HepG2 (cell line): Measurements from ENCODE around the gene TOLLIP. TPM values are rescaled to one million over a fixed set of nuclear protein-coding genes. Genes with fewer than 3 reads are reported as not detected.

ENCODE experiments used
- ATAC-seq: fragments of 200-7000 bp; cut with Tn5 transposase; 3 replicates; pipeline ENCODE4 v1.9.1; 2020; ENCODE audit warnings: mild to moderate bottlenecking, moderate library complexity
- BruUV-seq: library from RNA; stranded (reverse); fragments of 400-500 nt; replicated peaks from 2 replicates; lab custom pipeline; 2021; lab: Mats Ljungman, UMichigan
- CTCF ChIA-PET: fragments of 300-600 bp; formaldehyde crosslinking; extraction: SDS; loops from one replicate; lab custom pipeline; 2021; ENCODE audit warnings: low total read pairs, inconsistent platforms, low intra/inter-chr PET ratio; lab: Yijun Ruan, JAX
- POLR2A ChIA-PET: fragments of 350-600 bp; sonication (Branson Sonifier 250); formaldehyde crosslinking; loops from one replicate; lab custom pipeline; 2020; ENCODE audit warnings: antibody characterized with exemption, inconsistent platforms; lab: Yijun Ruan, JAX
- DNase-seq: peaks from one replicate; pipeline ENCODE4 v3.0.0-alpha.2; 2015; ENCODE audit warnings: low spot score
- FAIRE-seq: peaks from 3 replicates; lab custom pipeline; 2011; peaks lifted over from hg19 to GRCh38; lab: Jason Lieb, UNC
- H2AFZ ChIP-seq: one replicate; pipeline ENCODE4 v1.6.1; 2011; ENCODE audit warnings: low read length, inconsistent platforms
- H3K27ac ChIP-seq: fragments of 300-600 bp; 3 replicates; pipeline ENCODE4 v1.8.0; 2011; ENCODE audit warnings: mixed run types, mild to moderate bottlenecking, mixed read lengths, low read length, inconsistent platforms; ENCODE audit not compliant: insufficient read depth; ENCODE audit errors: extremely low read length
- H3K27me3 ChIP-seq, 2 experiments: fragments of 200-600 bp in 1 of 2; 2 replicates in 1 of 2; 3 replicates in 1 of 2; pipeline versions ENCODE4 v1.6.0 to v1.8.0; 2011; ENCODE audit warnings: low read length in 2 of 2, mild to moderate bottlenecking in 2 of 2, moderate library complexity in 2 of 2, inconsistent platforms in 1 of 2; ENCODE audit not compliant: insufficient read depth in 2 of 2, control insufficient read depth in 1 of 2
- H3K36me3 ChIP-seq, 2 experiments: fragments of 200-600 bp in 1 of 2; replicated peaks in 1 of 2; 2 replicates in 1 of 2; 3 replicates in 1 of 2; pipeline versions ENCODE4 v1.5.1 to v1.8.0; 2011; ENCODE audit warnings: low read length in 2 of 2, inconsistent platforms in 1 of 2; ENCODE audit not compliant: insufficient read depth in 2 of 2, control insufficient read depth in 1 of 2
- H3K4me1 ChIP-seq: 2 replicates; pipeline ENCODE4 v1.5.1; 2012; ENCODE audit warnings: low read length, inconsistent platforms; ENCODE audit not compliant: insufficient read depth
- H3K4me2 ChIP-seq: 2 replicates; pipeline ENCODE4 v1.6.0; 2011; ENCODE audit warnings: low read depth, low read length, inconsistent platforms
- H3K4me3 ChIP-seq, 3 experiments: fragments of 200-600 bp in 1 of 3; sonication (generic), shearing (Covaris generic) in 1 of 3; replicated peaks in 1 of 3; 2 replicates each; pipeline ENCODE4 v1.5.1; 2011 to 2016; ENCODE audit warnings: low read length in 3 of 3, inconsistent platforms in 2 of 3, low read depth in 2 of 3, mild to moderate bottlenecking in 2 of 3, control low read depth in 1 of 3, mixed read lengths in 1 of 3; ENCODE audit not compliant: insufficient read depth in 1 of 3
- H3K79me2 ChIP-seq: one replicate; pipeline ENCODE4 v1.6.1; 2011; ENCODE audit warnings: low read length, inconsistent platforms; ENCODE audit not compliant: insufficient read depth
- H3K9ac ChIP-seq: 2 replicates; pipeline ENCODE4 v1.6.0; 2011; ENCODE audit warnings: mild to moderate bottlenecking, low read depth, low read length, inconsistent platforms; ENCODE audit not compliant: insufficient read depth
- H3K9me3 ChIP-seq: 2 replicates; pipeline ENCODE4 v1.5.1; 2012; ENCODE audit warnings: mild to moderate bottlenecking, low read length
- H4K20me1 ChIP-seq: 2 replicates; pipeline ENCODE4 v1.6.0; 2011; ENCODE audit warnings: inconsistent platforms, mild to moderate bottlenecking, low read length, moderate library complexity; ENCODE audit not compliant: insufficient read depth
- FOSL2 ChIP-seq: sonication (generic); formaldehyde crosslinking; IDR thresholded peaks from 2 replicates; pipeline ENCODE4 v1.4.0; 2020; ENCODE audit warnings: missing genetic modification reagents
- FOXA3 ChIP-seq: IDR thresholded peaks from 2 replicates; pipeline ENCODE4 v1.6.1; 2016; ENCODE audit warnings: missing genetic modification reagents, missing compliant biosample characterization
- TEAD3 ChIP-seq: optimal IDR thresholded peaks from 2 replicates; pipeline ENCODE3; 2016; ENCODE audit warnings: borderline replicate concordance
- WGBS: methylation state at CpG from one replicate; pipeline ENCODE4 v1.1.6; 2017; ENCODE audit warnings: low lambda C conversion rate; 5-methylcytosine and 5-hydroxymethylcytosine counted together
- in situ Hi-C: cut with HindIII; loops from 2 replicates; pipeline ENCODE4 v1.10.0; 2017; ENCODE audit warnings: low pct_unique_long_range_greater_than_20kb; ENCODE audit not compliant: extremely low pct_ligation_motif_present
- intact Hi-C: fragments of 100-400 bp; cut with micrococcal nuclease; formaldehyde crosslinking; loops from one replicate; pipeline ENCODE4 v1.10.0; 2022; ENCODE audit not compliant: unreplicated experiment
- polyA plus RNA-seq, 8 experiments: library from polyadenylated mRNA; depleted of rRNA in 3 of 8; stranded (reverse) in 7 of 8; unstranded in 1 of 8; fragments of >200 nt; fragmentation: Illumina TruSeq in 4 of 8; extraction: Trizol in 4 of 8; gene quantifications; 2 replicates each; pipeline versions ENCODE4 v1.2.1 to v1.2.3, GENCODE V29; 2011 to 2016; ENCODE audit warnings: low read depth in 4 of 8, missing spikeins in 1 of 8, mixed read lengths in 1 of 8; ENCODE audit not compliant: insufficient read depth in 1 of 8
- total RNA-seq, 5 experiments: library from RNA; depleted of rRNA; stranded (reverse); fragments of >200 nt; fragmentation: Illumina TruSeq; extraction: Trizol; gene quantifications; 2 replicates each; pipeline ENCODE4 v1.2.3, GENCODE V29; 2016; ENCODE audit warnings: low read depth in 1 of 5
- TF ChIP-seq, protein P1 (sequence below): sonication (generic); formaldehyde crosslinking; IDR thresholded peaks from 2 replicates; pipeline ENCODE4 v1.5.1; 2020; ENCODE audit warnings: missing genetic modification reagents, mild to moderate bottlenecking, borderline replicate concordance
- TF ChIP-seq, protein P2 (sequence below): sonication (generic); IDR thresholded peaks from 2 replicates; pipeline ENCODE4 v1.6.1; 2016; ENCODE audit warnings: low read depth, borderline replicate concordance
- TF ChIP-seq, protein P3 (sequence below): sonication (generic); formaldehyde crosslinking; IDR thresholded peaks from 2 replicates; pipeline ENCODE4 v1.9.0; 2022; ENCODE audit warnings: missing genetic modification reagents, mild to moderate bottlenecking, borderline replicate concordance

The TOLLIP gene
- total and polyA plus RNA-seq, 2 of the 13 experiments (the other 11 are each of a cell fraction or from before 2014, with no cell fraction given): 25.9 to 47.5 TPM

DNA sequence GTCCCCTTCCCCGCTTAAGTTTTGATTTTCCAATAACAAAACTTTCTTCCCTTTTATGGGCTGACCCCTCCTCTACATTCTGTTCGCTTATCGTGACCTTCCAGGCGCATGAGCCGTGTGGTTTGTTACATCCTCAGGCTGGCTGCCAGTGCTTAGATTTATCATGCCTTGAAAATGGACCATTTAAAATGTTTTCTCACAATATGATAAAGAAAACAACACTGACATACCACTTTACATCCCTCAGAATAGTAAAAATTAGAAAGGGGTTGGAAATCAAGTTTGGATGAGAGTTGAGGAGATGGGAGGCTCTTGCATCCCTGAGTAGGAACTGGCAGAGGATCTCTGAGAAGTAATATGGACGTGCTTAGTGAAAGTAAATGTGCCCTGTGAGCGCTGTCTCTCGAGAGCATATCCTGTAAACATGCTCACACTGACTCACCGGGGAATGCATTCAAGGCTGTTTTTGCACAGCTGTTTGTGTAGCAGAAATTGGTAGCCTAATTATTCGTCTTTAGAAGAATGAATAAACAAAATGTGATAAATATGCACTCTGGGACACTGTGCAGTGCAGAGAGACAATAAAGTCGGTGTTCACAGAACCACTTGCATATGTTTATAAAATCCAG lies 17.1 kb upstream of the TOLLIP start:
- H3K27ac ChIP-seq: no peak overlapping the region
- intact Hi-C loops (no loop called here), in situ Hi-C loops (no loop called here)
- TF ChIP-seq, protein P1, sequence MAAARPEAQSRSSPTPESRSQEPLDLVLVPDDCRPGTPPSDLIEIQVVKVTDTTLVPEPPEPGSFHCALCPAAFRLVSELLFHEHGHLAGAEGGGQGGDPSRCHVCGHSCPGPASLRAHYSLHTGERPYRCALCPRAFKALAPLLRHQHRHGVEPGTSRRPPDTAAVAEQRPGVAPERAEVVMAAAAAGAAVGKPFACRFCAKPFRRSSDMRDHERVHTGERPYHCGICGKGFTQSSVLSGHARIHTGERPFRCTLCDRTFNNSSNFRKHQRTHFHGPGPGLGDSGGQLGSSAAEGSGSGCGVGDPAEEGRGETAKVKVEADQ (CRISPR knock-in tag): no peak
- TF ChIP-seq, protein P2, sequence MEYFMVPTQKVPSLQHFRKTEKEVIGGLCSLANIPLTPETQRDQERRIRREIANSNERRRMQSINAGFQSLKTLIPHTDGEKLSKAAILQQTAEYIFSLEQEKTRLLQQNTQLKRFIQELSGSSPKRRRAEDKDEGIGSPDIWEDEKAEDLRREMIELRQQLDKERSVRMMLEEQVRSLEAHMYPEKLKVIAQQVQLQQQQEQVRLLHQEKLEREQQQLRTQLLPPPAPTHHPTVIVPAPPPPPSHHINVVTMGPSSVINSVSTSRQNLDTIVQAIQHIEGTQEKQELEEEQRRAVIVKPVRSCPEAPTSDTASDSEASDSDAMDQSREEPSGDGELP: peak; percentile 32; the same call in 1 of the 2 replicates
- TF ChIP-seq TEAD3 (CRISPR knock-in tag) (peak; percentile 39), FOXA3 (peak; percentile 52; the same call in 1 of the 2 replicates), FOSL2 (CRISPR knock-in tag) (peak; percentile 59)
- TF ChIP-seq, protein P3, sequence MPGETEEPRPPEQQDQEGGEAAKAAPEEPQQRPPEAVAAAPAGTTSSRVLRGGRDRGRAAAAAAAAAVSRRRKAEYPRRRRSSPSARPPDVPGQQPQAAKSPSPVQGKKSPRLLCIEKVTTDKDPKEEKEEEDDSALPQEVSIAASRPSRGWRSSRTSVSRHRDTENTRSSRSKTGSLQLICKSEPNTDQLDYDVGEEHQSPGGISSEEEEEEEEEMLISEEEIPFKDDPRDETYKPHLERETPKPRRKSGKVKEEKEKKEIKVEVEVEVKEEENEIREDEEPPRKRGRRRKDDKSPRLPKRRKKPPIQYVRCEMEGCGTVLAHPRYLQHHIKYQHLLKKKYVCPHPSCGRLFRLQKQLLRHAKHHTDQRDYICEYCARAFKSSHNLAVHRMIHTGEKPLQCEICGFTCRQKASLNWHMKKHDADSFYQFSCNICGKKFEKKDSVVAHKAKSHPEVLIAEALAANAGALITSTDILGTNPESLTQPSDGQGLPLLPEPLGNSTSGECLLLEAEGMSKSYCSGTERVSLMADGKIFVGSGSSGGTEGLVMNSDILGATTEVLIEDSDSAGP (CRISPR knock-in tag): no peak
- ChIA-PET CTCF (no interaction called here), POLR2A (interaction anchor here (1.2 kb wide), 1 partner anchor 22 kb away, joined by 3 read pairs; no protein-coding TSS in a partner anchor)
- H3K9ac ChIP-seq: no peak overlapping the region
- ATAC-seq (peak; percentile 48; the same call in 1 of the 3 replicates), FAIRE-seq (no peak), DNase-seq (no peak)
- H3K9me3 ChIP-seq: peaks cover 18% of the 10 kb centered on the region
- 40% methylated on average over 11 of the region's 11 CpGs for WGBS
- no peak overlapping the region for H3K4me3 ChIP-seq
- peaks cover 3 to 36% of the 10 kb centered on the region in 2 experiments; a peak in 3 of 5 replicates for H3K27me3 ChIP-seq
- no peaks in the 10 kb centered on the region for H3K79me2 ChIP-seq
- BruUV-seq: no TSS peak
- H2AFZ ChIP-seq: no peak overlapping the region
- H4K20me1 ChIP-seq: no peaks in the 10 kb centered on the region
- peaks cover 16% of the 10 kb centered on the region for H3K4me1 ChIP-seq
- no peaks in the 10 kb centered on the region for H3K36me3 ChIP-seq
- H3K4me2 ChIP-seq: no peak overlapping the region
